GM11168 (cell line): ENCODE results near the gene MYL6B.

Source experiments
- in situ Hi-C: fragments of 300-500 bp; cut with MboI; formaldehyde crosslinking; loops from one replicate; pipeline ENCODE4 v1.12.0; 2022; ENCODE audit warnings: low sequenced_read_pairs; ENCODE audit not compliant: unreplicated experiment

Gene MYL6B

GRCh38 chr12:56121204-56121870, 31.1 kb upstream of the MYL6B start:
- in situ Hi-C loops = loop anchor here (5.0 kb wide), 1 partner anchor 66 kb away; the partner anchor contains the start of gene SMARCC2

DNA sequence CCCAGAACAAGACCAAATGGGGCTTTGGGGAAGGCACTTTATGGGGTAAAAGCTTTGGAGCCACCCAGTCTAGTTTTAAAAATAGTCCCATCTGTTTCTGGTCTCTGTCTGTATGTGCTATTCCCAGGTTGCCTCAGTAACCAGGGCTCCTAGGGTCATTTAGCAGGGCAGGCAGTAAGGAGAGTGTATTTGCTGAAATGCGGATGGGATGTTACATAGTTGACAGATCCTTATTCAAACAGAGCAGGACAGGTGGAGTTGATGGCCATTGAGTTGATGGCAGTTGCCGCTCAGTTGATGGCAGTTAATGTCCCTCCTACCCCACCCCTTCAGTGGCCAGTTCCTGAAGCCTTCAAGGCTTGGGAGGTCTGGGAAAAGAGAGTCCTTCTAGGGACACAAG, 29.8 kb upstream of the MYL6B start:
- in situ Hi-C loops = loop anchor here (5.0 kb wide), 1 partner anchor 65 kb away; the partner anchor contains the start of gene SMARCC2

DNA sequence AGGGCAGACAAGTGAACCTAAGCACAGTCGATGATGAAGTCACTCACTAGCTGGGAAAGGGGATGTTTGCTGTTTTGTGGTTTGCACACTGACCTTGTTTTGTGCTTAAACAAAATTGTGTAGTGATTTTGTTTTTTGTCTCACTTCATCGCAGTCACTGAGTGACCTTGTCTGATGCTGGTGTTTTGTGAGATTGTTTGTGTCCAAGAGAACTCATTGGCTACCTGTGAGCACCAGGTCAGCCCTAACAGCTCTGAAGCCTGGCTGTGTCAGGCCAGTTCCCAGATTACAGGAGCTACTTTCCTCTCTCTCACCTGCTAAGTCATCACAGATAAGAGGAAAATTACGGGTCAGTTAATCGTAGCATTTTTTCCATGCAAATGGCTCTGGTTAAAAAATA, 28.3 kb upstream of the MYL6B start:
- in situ Hi-C loops = loop anchor here (5.0 kb wide), 1 partner anchor 63 kb away; the partner anchor contains the start of gene SMARCC2

- in situ Hi-C loops = no loop called here
Measured at GRCh38 chr12:56126732-56127239, 25.6 kb upstream of the MYL6B start.

GRCh38 chr12:56127485-56127887, 24.9 kb upstream of the MYL6B start:
- in situ Hi-C loops = no loop called here

GRCh38 chr12:56127888-56128669, 24.3 kb upstream of the MYL6B start, which contains the start of gene ESYT1:
ESYT1 (plus strand) TSS chr12:56128267; CDS start chr12:56128320, 53 bp downstream.
- in situ Hi-C loops = no loop called here

GRCh38 chr12:56128670-56129205, 23.6 kb upstream of the MYL6B start:
- in situ Hi-C loops = no loop called here

DNA sequence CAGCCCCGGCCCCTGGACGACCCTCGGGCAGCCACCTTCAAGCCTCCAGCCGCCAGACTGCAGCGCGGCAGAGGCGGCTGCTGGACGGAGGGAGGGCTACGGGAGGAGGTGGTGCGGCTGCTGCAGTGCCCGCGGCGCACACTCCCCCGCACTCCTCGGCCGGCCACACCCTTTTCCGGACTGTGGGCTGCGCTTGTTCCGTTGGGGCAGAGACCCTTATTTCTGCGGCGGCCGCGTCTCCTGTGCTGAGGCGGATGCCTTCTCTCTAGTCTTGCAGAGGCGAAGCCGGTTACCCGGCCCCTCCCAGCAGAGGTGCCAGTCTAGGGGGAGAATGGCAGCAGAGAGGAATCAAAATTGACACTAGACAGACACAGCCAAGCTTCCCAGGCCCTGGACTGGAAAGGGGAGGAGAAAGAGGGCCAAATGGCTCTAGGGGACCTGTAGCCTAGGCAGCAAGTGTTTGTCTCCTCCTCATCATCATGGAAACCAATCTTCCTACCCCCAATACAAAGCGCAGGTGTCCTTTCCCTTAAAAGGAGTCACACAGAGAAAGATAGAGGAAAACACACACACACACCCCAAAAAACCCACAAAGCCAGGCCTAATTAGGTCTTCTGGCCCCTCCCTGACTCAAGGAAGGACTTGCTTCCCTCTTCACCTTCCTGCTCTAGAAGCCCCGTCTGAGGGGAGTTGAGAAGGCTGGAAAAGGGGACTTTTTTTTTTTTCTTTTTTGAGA, 23.0 kb upstream of the MYL6B start:
- in situ Hi-C loops = no loop called here

DNA sequence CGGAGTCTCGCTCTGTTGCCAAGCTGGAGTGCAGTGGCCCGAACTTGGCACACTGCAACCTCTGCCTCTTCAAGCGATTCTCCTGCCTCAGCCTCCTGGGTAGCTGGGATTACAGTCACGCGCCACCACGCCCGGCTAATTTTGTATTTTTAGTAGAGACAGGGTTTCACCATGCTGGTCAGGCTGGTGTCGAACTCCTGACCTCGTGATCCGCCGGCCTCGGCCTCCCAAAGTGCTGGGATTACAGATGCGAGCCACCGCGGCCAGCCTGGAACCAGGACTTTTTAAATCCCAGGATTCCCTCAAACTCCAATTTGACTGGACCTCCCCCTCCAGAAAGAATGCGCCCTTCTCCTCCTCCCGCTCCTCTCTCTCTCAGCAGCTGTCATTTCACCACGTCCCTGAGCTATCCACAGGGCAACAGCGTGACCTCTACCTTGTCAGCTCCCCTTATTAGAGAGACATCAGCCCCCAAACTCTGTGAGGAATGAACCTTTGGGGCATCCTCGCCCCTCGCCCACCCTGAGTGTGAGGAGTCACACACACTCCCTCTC, 22.4 kb upstream of the MYL6B start:
- in situ Hi-C loops = no loop called here

GRCh38 chr12:56130876-56131275, 21.5 kb upstream of the MYL6B start:
- in situ Hi-C loops = no loop called here

DNA sequence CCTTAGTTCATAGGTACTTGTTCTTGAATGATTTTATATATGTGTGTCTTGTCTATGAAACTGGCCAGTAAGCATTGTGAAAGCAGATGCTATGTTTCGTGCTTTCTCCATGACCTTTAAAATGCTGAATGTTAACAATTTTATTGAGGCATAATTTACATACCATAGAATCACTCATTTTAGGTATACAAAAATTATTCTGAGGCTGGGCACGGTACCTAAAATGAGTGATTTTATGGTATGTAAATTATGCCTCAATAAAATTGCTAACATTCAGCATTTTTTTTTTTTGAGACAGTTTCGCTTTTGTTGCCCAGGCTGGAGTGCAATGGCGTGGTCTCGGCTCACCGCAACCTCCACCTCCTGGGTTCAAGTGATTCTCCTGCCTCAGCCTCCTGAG, 17.5 kb upstream of the MYL6B start:
- in situ Hi-C loops = no loop called here

DNA sequence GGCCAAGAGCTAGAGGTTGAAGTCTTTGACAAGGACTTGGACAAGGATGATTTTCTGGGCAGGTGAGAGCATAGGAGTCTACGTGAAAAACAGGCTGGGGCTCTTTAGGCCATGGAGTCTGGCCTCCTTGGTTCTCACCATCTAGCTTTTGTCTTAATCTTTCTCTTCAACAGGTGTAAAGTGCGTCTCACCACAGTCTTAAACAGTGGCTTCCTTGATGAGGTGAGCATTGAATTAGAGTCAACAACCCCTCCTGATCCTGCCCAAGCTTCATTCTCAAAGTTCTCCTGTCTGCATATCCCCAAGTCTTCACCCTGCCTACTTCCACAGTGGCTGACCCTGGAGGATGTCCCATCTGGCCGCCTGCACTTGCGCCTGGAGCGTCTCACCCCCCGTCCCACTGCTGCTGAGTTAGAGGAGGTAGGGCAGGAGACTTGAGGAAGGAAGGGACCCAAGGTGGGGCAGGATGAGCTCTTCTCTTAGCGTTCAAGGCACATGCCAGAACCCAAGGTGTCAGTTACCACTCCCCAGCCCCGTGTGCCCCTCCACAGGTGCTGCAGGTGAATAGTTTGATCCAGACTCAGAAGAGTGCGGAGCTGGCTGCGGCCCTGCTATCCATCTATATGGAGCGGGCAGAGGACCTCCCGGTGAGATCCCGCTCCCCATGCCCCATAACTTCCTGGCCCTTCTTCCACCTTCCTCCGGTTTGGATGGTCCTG, 14.4 kb upstream of the MYL6B start:
- in situ Hi-C loops = no loop called here

GRCh38 chr12:56141946-56142784, 10.2 kb upstream of the MYL6B start:
- in situ Hi-C loops = no loop called here

- in situ Hi-C loops = no loop called here
Measured at GRCh38 chr12:56143217-56143616, 9.2 kb upstream of the MYL6B start.

DNA sequence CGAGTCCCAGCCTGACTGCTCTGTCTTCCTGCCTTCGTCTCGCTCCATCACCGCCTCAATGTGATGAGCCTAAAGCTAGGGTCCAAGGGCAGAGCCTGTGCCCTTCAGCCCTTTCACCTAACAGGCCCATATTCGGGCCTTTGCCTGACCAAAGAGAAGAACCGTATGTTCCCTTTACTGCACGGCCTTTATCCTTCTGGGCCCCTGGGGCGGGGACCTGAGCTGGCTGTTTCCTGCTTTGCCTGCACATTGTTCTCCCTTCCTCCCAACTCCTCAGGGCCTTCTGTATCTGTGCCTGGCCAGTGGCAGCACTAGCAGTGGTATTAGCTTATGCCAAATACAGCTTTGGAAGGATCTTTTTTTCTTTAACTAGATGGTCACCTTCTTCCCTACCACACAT, 8.5 kb upstream of the MYL6B start:
- in situ Hi-C loops = no loop called here

DNA sequence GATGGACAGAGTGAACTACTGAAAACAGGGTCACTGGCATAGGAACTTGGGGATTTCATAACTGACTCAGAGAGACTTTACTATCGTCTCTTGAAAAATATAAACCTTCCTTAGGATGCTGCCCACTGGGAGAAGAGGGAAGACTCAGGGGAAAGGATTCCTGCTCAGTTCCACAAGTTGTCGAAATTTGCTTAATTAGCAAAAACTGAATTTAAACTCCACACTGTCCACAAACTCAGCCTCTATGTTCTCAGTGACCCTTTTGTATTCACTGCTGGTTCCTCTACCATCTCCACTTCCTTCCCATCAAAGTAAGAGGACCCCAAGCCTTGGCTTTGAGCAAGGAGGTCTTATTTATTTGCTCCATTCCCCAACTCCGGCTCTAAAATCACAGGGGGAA, 7.2 kb upstream of the MYL6B start:
- in situ Hi-C loops = no loop called here

- in situ Hi-C loops = no loop called here
Measured at GRCh38 chr12:56146492-56147460, 5.6 kb upstream of the MYL6B start.
